NT2/D1 (cell line): ENCODE measurements around the gene TMEM253.

ENCODE experiments used
- DNase-seq: peaks from one replicate; pipeline ENCODE4 v3.0.0-alpha.2; 2011; ENCODE audit warnings: low read depth, low spot score
- H3K27me3 ChIP-seq: 2 replicates; pipeline ENCODE4 v1.6.0; 2011; ENCODE audit warnings: mild to moderate bottlenecking; ENCODE audit not compliant: insufficient read length, insufficient read depth
- H3K36me3 ChIP-seq: 2 replicates; pipeline ENCODE4 v1.6.1; 2011; ENCODE audit warnings: mild to moderate bottlenecking, low read length, mixed read lengths; ENCODE audit not compliant: insufficient read depth, insufficient read length
- H3K4me1 ChIP-seq: 2 replicates; pipeline ENCODE4 v1.5.1; 2011; ENCODE audit not compliant: insufficient read depth, insufficient read length
- H3K4me3 ChIP-seq: 2 replicates; pipeline ENCODE4 v1.5.1; 2011; ENCODE audit warnings: low read depth; ENCODE audit not compliant: insufficient read length
- H3K9ac ChIP-seq: 2 replicates; pipeline ENCODE4 v1.6.0; 2011; ENCODE audit warnings: low read depth; ENCODE audit not compliant: insufficient read length
- H3K9me3 ChIP-seq: 2 replicates; pipeline ENCODE4 v1.5.1; 2011; ENCODE audit warnings: mild to moderate bottlenecking, low read length; ENCODE audit not compliant: insufficient read depth
- SUZ12 ChIP-seq: IDR thresholded peaks from 2 replicates; pipeline ENCODE4 v1.6.1; 2011; ENCODE audit not compliant: insufficient read length, insufficient read depth; ENCODE audit errors: extremely low read depth
- YY1 ChIP-seq: IDR thresholded peaks from 2 replicates; pipeline ENCODE4 v1.6.1; 2011; ENCODE audit not compliant: insufficient read length, insufficient read depth
- ZNF274 ChIP-seq: IDR thresholded peaks from 2 replicates; pipeline ENCODE4 v1.6.1; 2011; ENCODE audit warnings: mild to moderate bottlenecking, low read depth, low read length

Gene TMEM253

DNA sequence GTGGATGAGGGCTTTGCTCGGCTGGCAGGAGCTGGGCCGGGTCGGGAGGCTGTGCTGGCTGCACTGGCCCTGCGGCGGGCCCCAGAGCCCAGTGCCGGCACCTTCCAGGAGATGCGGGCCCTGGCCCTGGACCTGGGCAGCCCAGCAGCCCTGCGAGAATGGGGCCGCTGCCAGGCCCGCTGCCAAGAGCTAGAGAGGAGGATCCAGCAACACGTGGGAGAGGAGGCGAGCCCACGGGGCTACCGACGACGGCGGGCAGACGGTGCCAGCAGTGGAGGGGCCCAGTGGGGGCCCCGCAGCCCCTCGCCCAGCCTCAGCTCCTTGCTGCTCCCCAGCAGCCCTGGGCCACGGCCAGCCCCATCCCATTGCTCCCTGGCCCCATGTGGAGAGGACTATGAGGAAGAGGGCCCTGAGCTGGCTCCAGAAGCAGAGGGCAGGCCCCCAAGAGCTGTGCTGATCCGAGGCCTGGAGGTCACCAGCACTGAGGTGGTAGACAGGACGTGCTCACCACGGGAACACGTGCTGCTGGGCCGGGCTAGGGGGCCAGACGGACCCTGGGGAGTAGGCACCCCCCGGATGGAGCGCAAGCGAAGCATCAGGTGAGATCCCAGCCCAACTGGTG, 19.2 kb upstream of the TMEM253 start:
- Histone ChIP-seq H3K4me1 (no peaks in the 10 kb centered on the region), H3K4me3 (no peak overlapping the region), H3K9ac (no peak overlapping the region), H3K27me3 (no peaks in the 10 kb centered on the region), H3K9me3 (no peaks in the 10 kb centered on the region), H3K36me3 (peaks cover 96% of the 10 kb centered on the region)
- TF ChIP-seq ZNF274: no peak
- TF ChIP-seq SUZ12: no peak
- TF ChIP-seq YY1: no peak
- DNase-seq: no peak

DNA sequence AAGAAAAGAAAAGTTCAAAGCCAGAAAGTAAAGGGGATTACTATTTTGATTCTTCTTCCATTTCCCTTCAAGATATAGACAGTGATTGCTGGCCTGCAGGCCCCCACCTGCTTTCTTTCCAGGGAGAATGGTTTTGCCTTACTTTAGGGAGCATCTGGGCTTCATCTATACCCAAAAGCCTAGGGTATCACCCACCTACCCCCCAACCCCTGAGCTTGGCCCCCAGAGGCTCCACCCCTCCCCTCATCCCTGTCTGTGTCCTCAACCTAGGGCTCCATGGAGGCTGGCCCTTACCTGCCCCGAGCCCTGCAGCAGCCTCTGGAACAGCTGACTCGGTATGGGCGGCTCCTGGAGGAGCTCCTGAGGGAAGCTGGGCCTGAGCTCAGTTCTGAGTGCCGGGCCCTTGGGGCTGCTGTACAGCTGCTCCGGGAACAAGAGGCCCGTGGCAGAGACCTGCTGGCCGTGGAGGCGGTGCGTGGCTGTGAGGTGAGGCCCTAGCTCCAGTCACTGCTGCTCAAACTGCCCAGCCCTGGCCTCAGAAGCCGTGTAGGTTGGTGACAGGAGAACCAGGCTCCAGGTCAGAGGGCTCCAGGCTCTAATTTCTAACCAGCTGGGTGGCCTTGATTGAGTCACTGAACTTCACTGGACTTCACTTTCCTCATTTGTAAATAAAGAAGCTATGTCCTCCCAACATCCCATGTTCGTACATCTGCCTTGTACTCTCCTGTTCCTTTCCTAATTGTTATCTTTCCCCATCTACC, 17.1 kb upstream of the TMEM253 start:
- DNase-seq: no peak
- Histone ChIP-seq H3K4me3 (no peak overlapping the region), H3K9me3 (no peaks in the 10 kb centered on the region), H3K4me1 (no peaks in the 10 kb centered on the region), H3K9ac (no peak overlapping the region), H3K27me3 (no peaks in the 10 kb centered on the region), H3K36me3 (peaks cover 94% of the 10 kb centered on the region)
- no peak for TF ChIP-seq YY1
- no peak for TF ChIP-seq ZNF274
- no peak for TF ChIP-seq SUZ12

DNA sequence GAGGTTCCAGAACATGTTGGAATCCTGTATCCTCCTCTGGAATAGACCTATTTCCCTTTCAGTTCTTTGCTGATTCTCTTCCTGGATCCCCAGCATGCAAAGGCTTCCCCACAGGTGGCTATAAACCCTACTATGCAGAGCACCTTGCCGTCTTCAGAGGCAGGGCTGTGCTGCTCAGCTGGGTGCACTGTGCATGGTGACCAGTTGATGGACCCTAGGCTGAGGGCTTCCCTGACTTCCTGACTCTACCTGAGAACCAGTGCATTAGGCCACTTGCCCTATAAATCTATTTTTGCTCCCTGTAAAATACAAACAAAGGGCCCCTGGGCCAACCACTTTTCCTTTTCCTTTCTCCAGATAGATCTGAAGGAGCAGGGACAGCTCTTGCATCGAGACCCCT, 16.5 kb upstream of the TMEM253 start:
- DNase-seq: no peak
- Histone ChIP-seq H3K4me3 (no peak overlapping the region), H3K4me1 (no peaks in the 10 kb centered on the region), H3K36me3 (peaks cover 94% of the 10 kb centered on the region), H3K9me3 (no peaks in the 10 kb centered on the region), H3K9ac (no peak overlapping the region), H3K27me3 (no peaks in the 10 kb centered on the region)
- TF ChIP-seq ZNF274: no peak
- no peak for TF ChIP-seq YY1
- no peak for TF ChIP-seq SUZ12

DNA sequence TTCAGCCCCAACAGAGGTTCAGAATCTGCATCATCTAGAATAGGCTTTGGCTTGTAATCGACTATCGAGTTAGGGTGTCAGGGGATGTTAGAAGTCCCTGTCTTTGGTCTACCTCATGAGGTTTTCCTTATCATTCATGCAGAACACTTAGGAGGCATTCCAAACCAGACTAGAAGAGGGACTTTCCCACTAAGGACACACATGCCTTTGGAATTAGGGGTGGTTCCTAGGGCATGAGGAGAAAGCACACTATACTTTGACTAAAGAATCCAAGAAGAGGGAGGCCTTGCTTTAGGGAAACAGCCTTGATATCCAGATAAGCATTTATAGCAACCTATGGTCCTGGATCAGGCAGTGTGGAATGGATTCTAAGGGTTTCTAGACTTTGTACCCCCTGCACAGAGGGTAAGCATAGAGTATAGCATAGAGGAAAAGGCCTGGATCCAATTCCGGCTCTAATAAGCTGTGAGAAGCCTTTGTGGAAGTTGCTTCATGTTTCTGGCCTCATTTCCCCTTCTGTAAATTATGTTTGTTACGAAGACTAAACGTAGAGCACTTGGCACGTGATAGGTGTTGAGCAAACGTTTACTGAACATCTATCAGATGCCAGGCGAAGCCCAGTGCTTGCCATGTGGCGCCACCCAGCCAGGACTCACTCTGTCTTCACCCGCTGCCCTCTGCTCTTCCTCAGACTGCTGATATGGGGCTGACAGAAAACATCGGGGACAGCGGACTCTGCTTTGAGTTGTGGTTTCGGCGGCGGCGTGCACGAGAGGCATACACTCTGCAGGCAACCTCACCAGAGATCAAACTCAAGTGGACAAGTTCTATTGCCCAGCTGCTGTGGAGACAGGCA, 15.6 kb upstream of the TMEM253 start:
- DNase-seq: no peak
- Histone ChIP-seq H3K27me3 (no peaks in the 10 kb centered on the region), H3K36me3 (peaks cover 94% of the 10 kb centered on the region)

DNA sequence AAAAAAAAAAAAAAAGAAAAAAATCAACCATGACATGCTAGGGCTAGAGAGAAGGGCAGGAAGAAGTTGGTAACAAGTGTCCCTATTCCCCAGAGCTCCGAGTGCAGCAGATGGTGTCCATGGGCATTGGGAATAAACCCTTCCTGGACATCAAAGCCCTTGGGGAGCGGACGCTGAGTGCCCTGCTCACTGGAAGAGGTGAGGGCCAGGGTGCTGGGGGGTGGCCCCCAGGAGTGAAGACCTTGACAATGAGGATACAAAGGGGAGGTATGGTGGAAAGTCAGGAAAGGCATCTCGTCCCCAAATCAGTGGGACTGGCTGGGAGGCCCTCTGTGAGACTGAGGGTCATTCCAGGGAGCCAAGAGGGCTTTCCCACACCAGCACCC, 14.0 kb upstream of the TMEM253 start:
- Histone ChIP-seq H3K9me3 (no peaks in the 10 kb centered on the region), H3K9ac (no peak overlapping the region), H3K36me3 (peaks cover 94% of the 10 kb centered on the region), H3K27me3 (no peaks in the 10 kb centered on the region), H3K4me3 (no peak overlapping the region), H3K4me1 (no peaks in the 10 kb centered on the region)
- no peak for DNase-seq
- no peak for TF ChIP-seq SUZ12
- no peak for TF ChIP-seq YY1
- no peak for TF ChIP-seq ZNF274

More for the DNA sequence above, 15.6 kb upstream of the TMEM253 start:
- Histone ChIP-seq H3K9ac (no peak overlapping the region), H3K4me1 (no peaks in the 10 kb centered on the region), H3K4me3 (no peak overlapping the region), H3K9me3 (no peaks in the 10 kb centered on the region)
- TF ChIP-seq YY1 (no peak), SUZ12 (no peak), ZNF274 (no peak)

DNA sequence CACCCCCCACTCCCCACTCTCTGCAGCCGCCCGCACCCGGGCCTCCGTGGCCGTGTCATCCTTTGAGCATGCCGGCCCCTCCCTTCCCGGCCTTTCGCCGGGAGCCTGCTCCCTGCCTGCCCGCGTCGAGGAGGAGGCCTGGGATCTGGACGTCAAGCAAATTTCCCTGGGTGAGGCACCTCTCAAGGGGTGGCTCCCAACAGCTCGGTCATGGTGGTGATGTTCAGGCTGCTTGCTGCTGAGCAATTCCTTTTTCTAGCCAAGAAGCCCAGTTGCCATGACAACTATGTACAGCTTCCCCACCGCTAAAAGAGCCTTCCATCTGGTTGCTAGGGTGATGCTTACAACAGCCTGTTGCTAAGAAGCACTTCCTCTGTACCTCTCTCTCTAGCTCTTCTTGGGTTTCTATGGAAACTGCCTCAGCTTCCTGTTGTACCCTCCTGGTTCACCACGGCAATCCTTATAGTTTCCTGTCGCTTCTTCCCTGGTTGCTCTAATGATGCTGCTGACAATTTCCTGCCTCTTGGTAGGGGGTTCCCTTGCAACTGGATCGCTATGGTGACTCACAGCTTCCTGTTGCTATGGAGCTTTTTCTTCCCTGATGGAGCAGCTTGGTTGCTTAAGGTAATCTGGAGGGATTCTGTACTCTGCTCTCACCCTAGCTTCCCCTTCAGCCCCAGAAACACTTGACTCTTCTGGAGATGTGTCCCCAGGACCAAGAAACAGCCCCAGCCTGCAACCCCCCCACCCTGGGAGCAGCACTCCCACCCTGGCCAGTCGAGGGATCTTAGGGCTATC, 13.4 kb upstream of the TMEM253 start:
- DNase-seq: no peak
- Histone ChIP-seq H3K36me3 (peaks cover 94% of the 10 kb centered on the region), H3K4me3 (no peak overlapping the region), H3K9ac (no peak overlapping the region), H3K9me3 (no peaks in the 10 kb centered on the region; the same call in 1 of the 2 replicates), H3K27me3 (no peaks in the 10 kb centered on the region), H3K4me1 (no peaks in the 10 kb centered on the region)
- no peak for TF ChIP-seq ZNF274
- no peak for TF ChIP-seq SUZ12
- no peak for TF ChIP-seq YY1
